Gastrocnemius medialis (tissue), 4 donors: ENCODE results near the gene CHAC1. TPM values are rescaled to one million over a fixed set of nuclear protein-coding genes. Genes with fewer than 3 reads are reported as not detected.
"Not testable (repeated sequence)": the region's sequence is repeated elsewhere in the genome, so short reads cannot be mapped to it uniquely, and the experiment has no call there.

ENCODE experiments used
- ATAC-seq, 2 donors: fragments of 150-250 bp; one replicate each; pipeline ENCODE4 v1.9.1; 2016
- DNase-seq, 2 donors: peaks; one replicate each; pipeline ENCODE4 v3.0.0-alpha.2; 2019
- H3K27ac ChIP-seq, 4 donors: fragments of 200-600 bp; sonication (generic); 1 replicate in 1 of 4; 2 replicates in 3 of 4; pipeline ENCODE4 v1.5.1; 2016 to 2018; ENCODE audit warnings: mild to moderate bottlenecking in 2 of 4, moderate library complexity in 1 of 4
- H3K27me3 ChIP-seq, 3 donors: fragments of 200-600 bp; sonication (generic) in 2 of 3; 1 replicate in 1 of 3; 2 replicates in 2 of 3; pipeline versions ENCODE4 v1.5.1 to v1.6.0; 2016 to 2019; ENCODE audit warnings: mild to moderate bottlenecking in 1 of 3, moderate library complexity in 1 of 3
- H3K36me3 ChIP-seq, 2 donors: fragments of 200-600 bp; sonication (generic) in 1 of 2; one replicate each; pipeline ENCODE4 v1.5.1; 2017 to 2018
- H3K4me1 ChIP-seq, 2 donors: fragments of 200-600 bp; sonication (generic) in 1 of 2; one replicate each; pipeline ENCODE4 v1.5.1; 2016 to 2017; ENCODE audit warnings: mild to moderate bottlenecking in 2 of 2
- H3K4me3 ChIP-seq, 4 donors: fragments of 200-600 bp; sonication (generic) in 3 of 4; 1 replicate in 1 of 4; 2 replicates in 3 of 4; pipeline ENCODE4 v1.5.1; 2016 to 2019; ENCODE audit warnings: mild to moderate bottlenecking in 2 of 4
- H3K9me3 ChIP-seq, 3 donors: fragments of 200-600 bp; sonication (generic) in 2 of 3; 1 replicate in 1 of 3; 2 replicates in 2 of 3; pipeline ENCODE4 v1.5.1; 2016 to 2019
- POLR2A ChIP-seq, 2 donors: fragments of 450-650 bp; IDR thresholded peaks; one replicate each; pipeline ENCODE4 v1.6.1; 2017; ENCODE audit warnings: antibody characterized with exemption in 2 of 2, mild to moderate bottlenecking in 2 of 2, moderate library complexity in 2 of 2
- in situ Hi-C, 4 donors: fragments of 200-750 bp; cut with MboI; loops; one replicate each; pipeline versions ENCODE4 v1.15.0 to v1.8.0; 2017; ENCODE audit warnings: low sequenced_read_pairs in 4 of 4
- intact Hi-C: fragments of 100-400 bp; cut with DNase I; formaldehyde crosslinking; loops from one replicate; pipeline ENCODE4 v1.15.1; 2023; ENCODE audit warnings: low total_unique reads
- total RNA-seq, 4 donors: library from RNA; depleted of rRNA; stranded (reverse); fragments of >200 nt; gene quantifications; one replicate each; pipeline versions ENCODE4 v1.1.0 to v1.2.3, GENCODE V29; 2016
- TF ChIP-seq, protein P1 (sequence below), 5 experiments: fragments of 450-650 bp in 3 of 5; fragments of 200-600 bp in 2 of 5; sonication (generic) in 2 of 5; IDR thresholded peaks in 4 of 5; conservative IDR thresholded peaks in 1 of 5; 1 replicate in 4 of 5; 2 replicates in 1 of 5; pipeline ENCODE4 v1.5.1; 2016 to 2019; ENCODE audit warnings: antibody characterized with exemption in 5 of 5, mild to moderate bottlenecking in 3 of 5, moderate library complexity in 3 of 5

CHAC1 gene
- total RNA-seq, 4 donors from 2014 or later, result 93.4 to 320 (median 139) TPM

DNA sequence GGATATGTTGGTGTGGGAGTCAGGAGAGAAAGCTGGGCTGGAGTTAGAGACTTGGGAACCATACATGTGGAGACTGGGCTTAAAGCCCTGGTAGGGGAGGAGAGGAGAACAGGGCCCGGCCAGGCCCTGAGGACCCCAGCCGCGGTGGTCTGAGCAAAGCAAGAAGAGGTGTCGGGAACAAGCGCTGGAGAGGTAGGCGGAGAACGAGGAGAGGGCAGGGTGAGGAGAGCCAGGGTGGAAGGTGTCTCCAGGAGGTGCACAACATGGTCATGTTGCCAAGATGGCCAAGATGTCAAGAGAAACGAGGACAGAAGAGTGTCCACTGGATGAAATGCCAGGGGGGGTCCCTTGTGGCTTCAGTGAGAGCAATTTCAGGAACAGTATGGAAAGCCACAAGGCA, 5.5 kb downstream of the CHAC1 start:
- H3K36me3 ChIP-seq, result peaks cover 3 to 12% of the 10 kb centered on the region in 2 donors
- peak overlapping the region; percentile 91 to 99 (median 96) for H3K27ac ChIP-seq
- H3K27me3 ChIP-seq, result no peaks in the 10 kb centered on the region
- peak overlapping the region in 1 of 4 donors; percentile 18 for H3K4me3 ChIP-seq
- peaks cover 27 to 48% of the 10 kb centered on the region in 2 donors for H3K4me1 ChIP-seq
- no peaks in the 10 kb centered on the region for H3K9me3 ChIP-seq
- intact Hi-C loops (loop anchor here (2.0 to 10.0 kb wide), 2 partner anchors 52 to 854 kb away; partner anchors contain the start of gene BMF), in situ Hi-C loops (no loop called here)
- ATAC-seq (no peak), DNase-seq (peak in 1 of 2 donors; percentile 29)
- TF ChIP-seq POLR2A (IDR thresholded peaks at IDR 0.05), result no peak
- TF ChIP-seq, protein P1, sequence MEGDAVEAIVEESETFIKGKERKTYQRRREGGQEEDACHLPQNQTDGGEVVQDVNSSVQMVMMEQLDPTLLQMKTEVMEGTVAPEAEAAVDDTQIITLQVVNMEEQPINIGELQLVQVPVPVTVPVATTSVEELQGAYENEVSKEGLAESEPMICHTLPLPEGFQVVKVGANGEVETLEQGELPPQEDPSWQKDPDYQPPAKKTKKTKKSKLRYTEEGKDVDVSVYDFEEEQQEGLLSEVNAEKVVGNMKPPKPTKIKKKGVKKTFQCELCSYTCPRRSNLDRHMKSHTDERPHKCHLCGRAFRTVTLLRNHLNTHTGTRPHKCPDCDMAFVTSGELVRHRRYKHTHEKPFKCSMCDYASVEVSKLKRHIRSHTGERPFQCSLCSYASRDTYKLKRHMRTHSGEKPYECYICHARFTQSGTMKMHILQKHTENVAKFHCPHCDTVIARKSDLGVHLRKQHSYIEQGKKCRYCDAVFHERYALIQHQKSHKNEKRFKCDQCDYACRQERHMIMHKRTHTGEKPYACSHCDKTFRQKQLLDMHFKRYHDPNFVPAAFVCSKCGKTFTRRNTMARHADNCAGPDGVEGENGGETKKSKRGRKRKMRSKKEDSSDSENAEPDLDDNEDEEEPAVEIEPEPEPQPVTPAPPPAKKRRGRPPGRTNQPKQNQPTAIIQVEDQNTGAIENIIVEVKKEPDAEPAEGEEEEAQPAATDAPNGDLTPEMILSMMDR (IDR thresholded peaks at IDR 0.05 in 4 of 5, conservative IDR thresholded peaks at IDR 0.05 in 1 of 5), result no peak

DNA sequence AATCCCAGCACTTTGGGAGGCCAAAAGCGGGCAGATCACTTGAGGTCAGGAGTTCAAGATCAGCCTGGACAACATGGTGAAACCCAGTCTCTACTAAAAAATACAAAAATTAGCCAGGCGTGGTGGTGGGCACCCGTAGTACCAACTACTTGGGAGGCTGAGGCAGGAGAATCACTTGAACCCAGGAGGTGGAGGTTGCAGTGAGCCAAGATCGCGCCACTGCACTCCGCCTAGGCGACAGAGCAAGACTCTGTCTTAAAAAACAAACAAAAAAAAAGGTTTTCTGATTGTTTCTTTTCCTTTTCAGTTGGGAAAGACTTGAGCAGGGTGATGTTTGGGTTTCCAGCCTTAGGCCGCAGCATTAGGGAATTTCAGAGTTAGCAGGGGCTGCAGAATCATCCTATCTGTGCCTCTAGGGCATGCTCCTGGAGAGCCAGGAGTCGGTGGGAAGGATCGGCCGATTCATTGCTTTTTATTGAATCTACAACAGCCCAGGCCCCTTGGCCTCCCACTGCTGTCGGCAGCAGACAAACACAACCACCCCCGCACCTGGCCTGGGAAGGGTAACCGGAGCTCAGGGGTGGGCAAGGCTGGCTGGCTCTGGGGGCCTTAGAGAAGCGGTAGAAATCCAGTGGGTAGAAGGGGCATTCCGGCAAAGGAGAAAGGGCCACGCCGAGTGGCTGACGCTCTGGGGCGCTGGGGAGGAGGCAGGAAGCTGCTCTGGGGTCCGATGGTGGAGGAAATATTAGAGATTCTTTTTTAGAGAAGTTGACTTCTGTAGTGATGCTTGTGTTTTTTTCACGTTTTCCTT, 6.3 kb downstream of the CHAC1 start:
- DNase-seq (peak in 1 of 2 donors; percentile 7), ATAC-seq (no peak)
- intact Hi-C loops (loop anchor here (2.0 to 10.0 kb wide), 2 partner anchors 53 to 855 kb away; partner anchors contain the start of gene BMF), in situ Hi-C loops (no loop called here)
- Histone ChIP-seq H3K9me3 (no peaks in the 10 kb centered on the region), H3K36me3 (peaks cover 3 to 12% of the 10 kb centered on the region in 2 donors), H3K27me3 (no peaks in the 10 kb centered on the region), H3K4me3 (no peak overlapping the region), H3K4me1 (peaks cover 27 to 43% of the 10 kb centered on the region in 2 donors), H3K27ac (peak overlapping the region; percentile 91 to 99 (median 96))
- TF ChIP-seq, protein P1 (IDR thresholded peaks at IDR 0.05 in 4 of 5, conservative IDR thresholded peaks at IDR 0.05 in 1 of 5), result no peak
- TF ChIP-seq POLR2A (IDR thresholded peaks at IDR 0.05), result no peak

DNA sequence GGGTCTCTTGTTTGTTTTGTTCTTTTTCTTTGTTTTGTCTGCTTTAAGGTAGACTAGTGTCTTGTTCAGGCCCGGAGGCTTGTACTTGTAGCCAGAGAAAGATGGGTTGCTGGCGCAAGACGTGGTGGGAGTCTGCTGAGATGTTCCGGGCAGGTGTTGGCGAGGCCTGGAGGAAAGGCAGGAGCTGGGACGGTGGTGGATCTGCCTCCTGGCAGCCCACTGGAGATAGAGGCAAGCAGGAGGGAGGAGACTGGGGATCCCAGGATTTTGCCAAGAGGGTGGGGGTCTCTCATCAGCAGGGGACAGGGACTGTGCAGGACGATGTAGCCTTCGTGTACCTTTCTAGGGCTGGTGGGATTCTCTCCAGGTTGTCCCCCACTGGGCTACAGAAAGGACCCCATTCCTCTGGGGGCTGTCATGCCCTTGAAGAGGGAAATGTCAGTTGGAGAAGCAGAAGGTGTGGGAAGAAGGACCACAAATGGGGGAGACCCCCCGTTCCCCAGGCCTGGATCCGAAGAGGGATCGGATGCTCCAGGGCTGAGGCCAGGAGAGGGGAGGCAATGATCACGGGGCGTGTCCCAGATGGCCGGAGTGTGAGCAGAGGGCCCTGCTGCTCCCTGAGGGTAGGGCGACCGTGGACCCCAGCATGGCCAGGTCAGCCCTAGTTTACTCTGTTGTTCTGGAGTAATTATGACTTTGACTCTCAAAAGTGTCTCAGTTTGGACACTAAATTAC, 7.0 kb downstream of the CHAC1 start:
- Histone ChIP-seq H3K4me3 (no peak overlapping the region), H3K27ac (peak overlapping the region in 1 of 4 donors; percentile 21), H3K36me3 (peaks cover 0 to 6% of the 10 kb centered on the region in 2 donors), H3K9me3 (no peaks in the 10 kb centered on the region), H3K27me3 (no peaks in the 10 kb centered on the region), H3K4me1 (peaks cover 27 to 35% of the 10 kb centered on the region in 2 donors)
- intact Hi-C loops (no loop called here), in situ Hi-C loops (no loop called here)
- no peak for TF ChIP-seq POLR2A (IDR thresholded peaks at IDR 0.05)
- TF ChIP-seq, protein P1 (IDR thresholded peaks at IDR 0.05 in 4 of 5, conservative IDR thresholded peaks at IDR 0.05 in 1 of 5), result no peak
- ATAC-seq (no peak), DNase-seq (no peak)

DNA sequence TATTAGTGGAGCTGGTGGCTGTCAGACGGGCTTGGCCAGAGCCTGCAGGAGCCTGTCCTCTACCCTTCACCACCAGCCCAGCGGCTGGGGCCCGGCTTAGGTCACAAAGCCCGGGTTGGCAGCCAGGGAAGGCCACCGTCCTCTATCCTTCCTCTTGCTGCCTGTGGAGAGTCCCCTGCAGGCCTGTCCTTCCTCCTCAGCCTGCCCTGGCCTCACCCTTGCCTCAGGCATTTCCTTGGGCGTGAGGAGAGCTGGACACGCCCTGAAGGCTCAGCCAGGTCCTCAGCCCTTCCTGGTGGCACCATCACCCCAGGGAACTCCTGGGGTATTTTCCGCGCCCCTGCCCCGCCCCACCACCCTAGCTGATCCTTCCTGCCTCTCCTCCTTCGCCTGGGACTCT, 7.7 kb downstream of the CHAC1 start:
- Histone ChIP-seq H3K27me3 (no peaks in the 10 kb centered on the region), H3K4me1 (peaks cover 30 to 34% of the 10 kb centered on the region in 2 donors), H3K9me3 (no peaks in the 10 kb centered on the region), H3K4me3 (no peak overlapping the region), H3K36me3 (peaks cover 0 to under 1% of the 10 kb centered on the region in 2 donors), H3K27ac (peak overlapping the region in 1 of 4 donors; percentile 21)
- intact Hi-C loops (no loop called here), in situ Hi-C loops (no loop called here)
- TF ChIP-seq POLR2A (IDR thresholded peaks at IDR 0.05), result no peak
- TF ChIP-seq, protein P1 (IDR thresholded peaks at IDR 0.05 in 4 of 5, conservative IDR thresholded peaks at IDR 0.05 in 1 of 5), result no peak
- ATAC-seq, result no peak
- DNase-seq, result no peak

DNA sequence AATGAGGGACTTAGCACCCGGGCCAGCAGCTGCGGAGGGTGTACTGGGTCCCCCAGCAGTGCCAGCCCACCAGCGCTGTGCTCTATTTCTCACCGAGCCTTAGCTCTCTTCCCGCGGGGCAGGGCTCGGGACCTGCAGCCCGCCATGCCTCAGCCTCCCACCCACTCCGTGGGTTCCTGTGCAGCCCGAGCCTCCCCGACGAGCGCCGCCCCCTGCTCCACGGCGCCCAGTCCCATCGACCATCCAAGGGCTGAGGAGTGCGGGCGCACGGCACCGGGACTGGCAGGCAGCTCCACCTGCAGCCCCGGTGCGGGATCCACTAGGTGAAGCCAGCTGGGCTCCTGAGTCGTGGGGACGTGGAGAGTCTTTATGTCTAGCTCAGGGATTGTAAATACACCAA, 8.5 kb downstream of the CHAC1 start:
- ATAC-seq, H3K36me3 ChIP-seq, H3K4me3 ChIP-seq, H3K27ac ChIP-seq, intact Hi-C loops, H3K9me3 ChIP-seq, in situ Hi-C loops, DNase-seq, H3K27me3 ChIP-seq: not testable (repeated sequence)
- H3K4me1 ChIP-seq, result peaks cover 32 to 34% of the 10 kb centered on the region in 2 donors

DNA sequence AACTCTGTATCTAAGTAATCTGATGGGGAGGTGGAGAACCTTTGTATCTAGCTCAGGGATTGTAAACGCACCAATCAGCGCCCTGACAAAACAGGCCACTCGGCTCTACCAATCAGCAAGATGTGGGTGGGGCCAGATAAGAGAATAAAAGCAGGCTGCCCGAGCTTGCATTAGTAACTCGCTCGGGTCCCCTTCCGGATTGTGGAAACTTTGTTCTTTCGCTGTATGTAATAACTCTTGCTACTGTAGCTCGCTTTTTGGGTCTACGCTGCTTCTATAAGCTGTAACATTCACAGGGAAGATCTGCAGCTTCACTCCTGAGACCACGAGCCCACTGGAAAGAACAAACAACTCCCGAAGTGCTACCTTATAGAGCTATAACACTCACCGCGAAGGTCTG, 9.0 kb downstream of the CHAC1 start:
- H3K4me3 ChIP-seq, H3K27me3 ChIP-seq, H3K27ac ChIP-seq, H3K9me3 ChIP-seq, ATAC-seq, intact Hi-C loops, DNase-seq, H3K36me3 ChIP-seq, in situ Hi-C loops: not testable (repeated sequence)
- peaks cover 31% of the 10 kb centered on the region in 2 donors for H3K4me1 ChIP-seq
